ENCODE measurements around the gene RFX7. TPM values are rescaled to one million over a fixed set of nuclear protein-coding genes. Genes with fewer than 3 reads are reported as not detected.

RFX7 gene
- total RNA-seq, 4 donors from 2014 or later, result 9.6 to 20.6 (median 16.2) TPM

DNA sequence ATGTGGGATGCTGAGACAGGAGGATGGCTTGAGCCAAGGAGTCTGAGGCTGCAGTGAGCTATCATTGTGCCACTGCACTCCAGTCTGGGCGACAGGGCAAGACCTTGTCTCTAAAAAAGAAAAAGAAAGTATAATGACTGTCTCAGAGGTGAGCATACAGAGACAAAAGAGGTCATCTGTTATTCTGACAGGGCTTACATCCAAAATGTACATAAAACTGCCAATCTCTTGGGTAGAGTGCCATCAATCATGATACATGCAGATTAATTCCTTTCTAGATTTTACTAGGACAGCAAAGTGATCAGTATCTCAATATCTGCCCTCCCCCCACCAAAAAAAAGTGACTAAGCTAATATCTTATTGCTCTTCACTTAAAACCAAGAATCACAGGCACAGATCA is 41.0 kb downstream of the RFX7 start:
- no peak for TF ChIP-seq POLR2A (IDR thresholded peaks at IDR 0.05)
- TF ChIP-seq, protein P1, sequence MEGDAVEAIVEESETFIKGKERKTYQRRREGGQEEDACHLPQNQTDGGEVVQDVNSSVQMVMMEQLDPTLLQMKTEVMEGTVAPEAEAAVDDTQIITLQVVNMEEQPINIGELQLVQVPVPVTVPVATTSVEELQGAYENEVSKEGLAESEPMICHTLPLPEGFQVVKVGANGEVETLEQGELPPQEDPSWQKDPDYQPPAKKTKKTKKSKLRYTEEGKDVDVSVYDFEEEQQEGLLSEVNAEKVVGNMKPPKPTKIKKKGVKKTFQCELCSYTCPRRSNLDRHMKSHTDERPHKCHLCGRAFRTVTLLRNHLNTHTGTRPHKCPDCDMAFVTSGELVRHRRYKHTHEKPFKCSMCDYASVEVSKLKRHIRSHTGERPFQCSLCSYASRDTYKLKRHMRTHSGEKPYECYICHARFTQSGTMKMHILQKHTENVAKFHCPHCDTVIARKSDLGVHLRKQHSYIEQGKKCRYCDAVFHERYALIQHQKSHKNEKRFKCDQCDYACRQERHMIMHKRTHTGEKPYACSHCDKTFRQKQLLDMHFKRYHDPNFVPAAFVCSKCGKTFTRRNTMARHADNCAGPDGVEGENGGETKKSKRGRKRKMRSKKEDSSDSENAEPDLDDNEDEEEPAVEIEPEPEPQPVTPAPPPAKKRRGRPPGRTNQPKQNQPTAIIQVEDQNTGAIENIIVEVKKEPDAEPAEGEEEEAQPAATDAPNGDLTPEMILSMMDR (IDR thresholded peaks at IDR 0.05), result no peak
- Histone ChIP-seq H3K9me3 (no peaks in the 10 kb centered on the region), H3K27me3 (no peaks in the 10 kb centered on the region), H3K36me3 (no peaks in the 10 kb centered on the region), H3K4me3 (no peak overlapping the region), H3K4me1 (peaks cover 0 to 8% (median 3%) of the 10 kb centered on the region in 4 donors), H3K27ac (no peak overlapping the region)
- DNase-seq, result no peak

DNA sequence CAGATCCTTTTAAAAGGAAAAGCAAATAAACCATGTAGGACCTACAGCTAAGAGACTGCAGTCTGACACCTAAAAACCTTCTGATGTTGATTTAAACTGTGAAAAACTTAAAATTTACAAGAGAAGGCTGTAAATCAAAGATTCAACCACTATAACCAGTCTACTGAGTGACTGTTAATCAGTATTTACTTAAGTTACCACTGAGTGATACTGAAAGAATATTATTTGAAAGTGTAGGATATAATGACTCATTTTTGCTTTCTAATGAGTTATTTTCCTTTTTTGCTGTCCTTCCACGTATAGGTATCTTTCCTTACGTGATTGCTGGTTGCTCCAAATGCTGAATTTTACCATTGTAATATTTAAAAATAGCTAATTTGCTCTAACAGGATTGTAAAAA is 44.6 kb downstream of the RFX7 start:
- no peaks in the 10 kb centered on the region for H3K27me3 ChIP-seq
- H3K27ac ChIP-seq, result no peak overlapping the region
- H3K4me3 ChIP-seq, result no peak overlapping the region
- no peak for DNase-seq
- TF ChIP-seq POLR2A (IDR thresholded peaks at IDR 0.05), result no peak
- TF ChIP-seq, protein P1 (IDR thresholded peaks at IDR 0.05), result no peak
- H3K9me3 ChIP-seq, result no peaks in the 10 kb centered on the region
- no peaks in the 10 kb centered on the region for H3K4me1 ChIP-seq
- no peaks in the 10 kb centered on the region for H3K36me3 ChIP-seq

DNA sequence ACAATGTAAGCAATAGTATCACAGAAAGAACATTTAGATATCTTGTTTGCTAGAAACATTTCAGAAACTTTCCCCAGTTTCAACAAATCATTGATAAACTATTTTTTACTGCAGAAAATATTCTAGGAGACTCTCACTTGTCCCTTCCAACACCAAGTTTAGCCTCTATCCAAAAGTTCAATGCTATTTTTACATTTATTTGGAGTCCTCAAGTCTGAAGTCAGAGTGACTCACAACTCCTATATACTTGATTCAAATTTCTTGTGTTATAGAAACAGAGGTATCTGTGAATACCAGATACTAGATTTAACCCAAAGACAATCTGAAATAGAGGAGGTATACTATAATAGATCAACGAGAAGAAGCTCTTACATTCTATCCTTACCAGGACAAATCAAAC is 49.6 kb downstream of the RFX7 start:
- Histone ChIP-seq H3K27ac (no peak overlapping the region), H3K4me3 (no peak overlapping the region), H3K4me1 (no peaks in the 10 kb centered on the region), H3K27me3 (no peaks in the 10 kb centered on the region), H3K9me3 (no peaks in the 10 kb centered on the region), H3K36me3 (no peaks in the 10 kb centered on the region)
- no peak for TF ChIP-seq POLR2A (IDR thresholded peaks at IDR 0.05)
- no peak for DNase-seq

DNA sequence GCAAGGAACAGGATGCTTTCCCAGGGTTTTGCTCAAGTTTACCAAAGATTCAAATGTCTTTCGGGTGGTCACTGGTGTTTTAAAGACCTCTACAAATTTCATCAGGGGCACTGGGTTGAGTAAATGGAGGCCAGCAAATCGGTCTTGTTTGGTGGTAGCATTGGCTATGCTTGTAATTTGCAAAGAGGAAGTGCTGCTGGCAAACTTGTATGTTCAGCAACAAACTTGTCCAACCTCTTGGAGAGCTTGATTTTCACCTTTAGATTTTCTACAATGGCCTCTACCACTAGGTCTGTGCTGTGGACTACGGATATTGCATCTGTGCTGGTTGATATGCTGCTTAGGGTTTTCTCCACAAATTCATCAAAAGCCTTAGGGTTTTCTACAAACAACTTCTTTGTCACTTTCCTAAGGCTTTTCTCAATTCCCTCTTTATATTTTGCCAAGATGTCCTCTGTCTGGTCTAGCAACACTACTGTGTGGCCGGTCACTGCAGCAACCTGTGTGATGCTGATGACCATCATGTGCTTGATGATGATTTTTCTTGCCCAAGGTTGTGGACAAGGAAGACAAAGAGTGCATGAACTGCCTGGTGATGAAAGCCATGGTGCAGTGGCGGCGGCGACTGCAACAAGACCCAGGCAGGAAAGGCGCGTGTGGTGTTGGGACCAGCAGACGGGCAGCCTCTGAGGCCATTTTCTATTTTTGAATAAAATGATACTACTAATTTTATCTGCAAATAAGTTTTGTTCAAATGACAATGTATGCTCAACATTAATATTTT is 50.8 kb downstream of the RFX7 start:
- no peak for DNase-seq
- no peaks in the 10 kb centered on the region for H3K9me3 ChIP-seq
- TF ChIP-seq, protein P1 (IDR thresholded peaks at IDR 0.05), result no peak
- TF ChIP-seq POLR2A (IDR thresholded peaks at IDR 0.05), result no peak

DNA sequence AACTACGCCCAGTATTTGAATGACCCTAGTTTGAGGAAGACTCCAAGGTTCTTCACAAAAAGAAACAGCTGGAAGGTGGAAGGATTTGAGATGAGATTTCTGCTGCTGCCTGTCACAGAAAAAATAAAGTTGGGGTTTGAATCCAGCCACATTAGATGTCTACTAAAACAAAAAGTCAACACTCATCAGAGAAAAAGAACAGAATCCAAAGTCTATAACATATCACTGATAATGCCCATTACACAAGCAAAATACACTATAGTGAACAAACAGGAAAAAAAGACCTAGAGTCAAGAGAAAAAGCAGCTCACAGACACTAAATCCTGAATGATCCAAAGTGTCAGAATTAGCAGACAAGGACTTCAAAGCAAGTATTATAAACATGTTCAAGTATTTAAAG is 56.0 kb downstream of the RFX7 start:
- Histone ChIP-seq H3K27me3 (no peaks in the 10 kb centered on the region), H3K36me3 (no peaks in the 10 kb centered on the region), H3K27ac (no peak overlapping the region), H3K4me3 (no peak overlapping the region), H3K9me3 (no peaks in the 10 kb centered on the region), H3K4me1 (no peaks in the 10 kb centered on the region)
- no peak for DNase-seq
- TF ChIP-seq, protein P1 (IDR thresholded peaks at IDR 0.05), result no peak
- no peak for TF ChIP-seq POLR2A (IDR thresholded peaks at IDR 0.05)

More for the DNA sequence above, 50.8 kb downstream of the RFX7 start:
- Histone ChIP-seq H3K27me3 (no peaks in the 10 kb centered on the region), H3K4me1 (no peaks in the 10 kb centered on the region), H3K36me3 (no peaks in the 10 kb centered on the region), H3K4me3 (no peak overlapping the region), H3K27ac (no peak overlapping the region)

DNA sequence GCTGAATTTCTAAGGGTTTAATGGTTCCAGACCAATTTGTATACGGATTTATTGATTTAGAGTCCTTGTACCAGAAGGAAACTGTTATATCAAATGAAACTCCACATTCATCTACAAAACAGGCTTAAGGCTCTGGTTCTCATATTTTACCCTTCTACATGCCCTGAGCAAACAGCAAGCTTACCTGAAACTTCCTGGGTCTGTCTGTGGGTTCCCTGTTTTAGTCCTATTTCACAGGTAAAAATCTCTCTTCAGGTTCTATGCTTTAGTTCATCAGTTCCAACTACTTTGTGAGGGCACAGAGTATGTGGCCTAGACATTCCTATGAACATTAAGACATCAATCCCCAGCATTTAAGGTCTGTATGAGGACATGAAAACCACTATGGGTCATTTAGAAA is 57.7 kb downstream of the RFX7 start:
- no peaks in the 10 kb centered on the region for H3K27me3 ChIP-seq
- H3K4me1 ChIP-seq, result no peaks in the 10 kb centered on the region
- H3K9me3 ChIP-seq, result no peaks in the 10 kb centered on the region
- H3K27ac ChIP-seq, result no peak overlapping the region
- DNase-seq, result no peak
- TF ChIP-seq, protein P1 (IDR thresholded peaks at IDR 0.05), result no peak
- TF ChIP-seq POLR2A (IDR thresholded peaks at IDR 0.05), result no peak
- no peaks in the 10 kb centered on the region for H3K36me3 ChIP-seq
- no peak overlapping the region for H3K4me3 ChIP-seq

All from Peyer's patch (tissue), 4 donors.